Left renal pelvis (tissue), 4 donors: ENCODE data around the gene ANKMY2. TPM values are rescaled to one million over a fixed set of nuclear protein-coding genes. Genes with fewer than 3 reads are reported as not detected.

ENCODE experiments used
- polyA plus RNA-seq, 4 donors: library from polyadenylated mRNA; unstranded; fragments of 120-200 nt; gene quantifications; one replicate each; pipeline ENCODE4 v1.2.1, GENCODE V29; 2013; ENCODE audit not compliant: insufficient read length in 4 of 4

The ANKMY2 gene
- polyA plus RNA-seq, 4 donors = 30.7 to 40.0 (median 33.0) TPM

Other genes with a start within 250 kb of the ANKMY2 start
- 1 to 10 TPM; 2.9 to 5.3 (median 4.4) TPM for gene CRPPA, start 224.2 kb downstream of the ANKMY2 start, polyA plus RNA-seq
- gene SOSTDC1, start 180.0 kb downstream of the ANKMY2 start, polyA plus RNA-seq = 10 to 100 TPM; 42.1 to 72.8 (median 48.5) TPM
- not detected for gene LRRC72, start 118.9 kb downstream of the ANKMY2 start, polyA plus RNA-seq
- 10 to 100 TPM; 52.5 to 86.0 (median 73.3) TPM for gene BZW2, start 427 bp upstream of the ANKMY2 start, polyA plus RNA-seq
- 10 to 100 TPM; 16.4 to 35.6 (median 28.3) TPM for gene TSPAN13, start 108.0 kb upstream of the ANKMY2 start, polyA plus RNA-seq
- 10 to 100 TPM; 34.1 to 88.3 (median 77.5) TPM for gene AGR2, start 159.2 kb upstream of the ANKMY2 start, polyA plus RNA-seq
- gene AGR3, start 236.2 kb upstream of the ANKMY2 start, polyA plus RNA-seq = 1 to 10 TPM in 3 of 4 donors, not detected in 1; 2.5 to 3.4 (median 2.5) TPM